Trophoblast cell (in vitro differentiated cells and primary cell): ENCODE results near the gene RAD52.

ENCODE experiments used
- DNase-seq, 2 donors: peaks; one replicate each; pipeline ENCODE4 v3.0.0-alpha.2; 2016
- H2AFZ ChIP-seq: 2 replicates; pipeline ENCODE4 v1.6.1; 2013; ENCODE audit warnings: low read length, moderate library complexity, mild to moderate bottlenecking; ENCODE audit not compliant: insufficient read depth, poor library complexity
- H2AK5ac ChIP-seq: 2 replicates; pipeline ENCODE4 v1.6.1; 2013; ENCODE audit warnings: mild to moderate bottlenecking, low read length
- H2BK120ac ChIP-seq: 2 replicates; pipeline ENCODE4 v1.6.1; 2013; ENCODE audit warnings: low read length, mild to moderate bottlenecking, moderate library complexity; ENCODE audit not compliant: insufficient read depth, poor library complexity
- H2BK12ac ChIP-seq: 2 replicates; pipeline ENCODE4 v1.6.1; 2013; ENCODE audit warnings: mild to moderate bottlenecking, low read length, moderate library complexity
- H2BK5ac ChIP-seq: 2 replicates; pipeline ENCODE4 v1.6.1; 2013; ENCODE audit warnings: low read length, low read depth, moderate library complexity, mild to moderate bottlenecking; ENCODE audit not compliant: poor library complexity
- H3K14ac ChIP-seq: 2 replicates; pipeline ENCODE4 v1.6.1; 2013; ENCODE audit warnings: mild to moderate bottlenecking, low read length
- H3K18ac ChIP-seq: 2 replicates; pipeline ENCODE4 v1.6.1; 2013; ENCODE audit warnings: mild to moderate bottlenecking, low read length
- H3K23ac ChIP-seq: 2 replicates; pipeline ENCODE4 v1.6.1; 2013; ENCODE audit warnings: low read length
- H3K27ac ChIP-seq: 2 replicates; pipeline ENCODE4 v1.5.1; 2013; ENCODE audit warnings: low read depth, mild to moderate bottlenecking, inconsistent platforms, low read length, moderate library complexity
- H3K27me3 ChIP-seq: 2 replicates; pipeline ENCODE4 v1.6.1; 2013; ENCODE audit warnings: inconsistent platforms, mild to moderate bottlenecking, low read length, moderate library complexity; ENCODE audit not compliant: insufficient read depth
- H3K36me3 ChIP-seq, 2 experiments: 1 replicate in 1 of 2; 2 replicates in 1 of 2; pipeline ENCODE4 v1.6.1; 2013; ENCODE audit warnings: low read length in 2 of 2, mild to moderate bottlenecking in 2 of 2, moderate library complexity in 1 of 2; ENCODE audit not compliant: insufficient read depth in 2 of 2, control insufficient read depth in 1 of 2
- H3K4ac ChIP-seq: 2 replicates; pipeline ENCODE4 v1.6.1; 2013; ENCODE audit warnings: low read depth, mild to moderate bottlenecking, low read length, moderate library complexity
- H3K4me1 ChIP-seq, 2 experiments: 1 replicate in 1 of 2; 2 replicates in 1 of 2; pipeline ENCODE4 v1.6.1; 2013; ENCODE audit warnings: low read length in 2 of 2, mild to moderate bottlenecking in 2 of 2, moderate library complexity in 1 of 2; ENCODE audit not compliant: insufficient read depth in 2 of 2, control insufficient read depth in 1 of 2
- H3K4me2 ChIP-seq: 2 replicates; pipeline ENCODE4 v1.6.1; 2013; ENCODE audit warnings: inconsistent platforms, mild to moderate bottlenecking, low read length, moderate library complexity
- H3K4me3 ChIP-seq: 2 replicates; pipeline ENCODE4 v1.5.1; 2013; ENCODE audit warnings: mild to moderate bottlenecking, low read depth, low read length, inconsistent platforms
- H3K79me1 ChIP-seq: one replicate; pipeline ENCODE4 v1.6.1; 2013; ENCODE audit warnings: low read length
- H3K79me2 ChIP-seq: 2 replicates; pipeline ENCODE4 v1.6.1; 2013; ENCODE audit warnings: low read length, mild to moderate bottlenecking; ENCODE audit not compliant: control insufficient read depth, insufficient read depth, poor library complexity
- H3K9ac ChIP-seq: 2 replicates; pipeline ENCODE4 v1.6.1; 2013; ENCODE audit warnings: mild to moderate bottlenecking, low read length
- H3K9me3 ChIP-seq: 2 replicates; pipeline ENCODE4 v1.6.1; 2013; ENCODE audit warnings: low read depth, mild to moderate bottlenecking, control low read depth, inconsistent platforms, low read length; ENCODE audit not compliant: insufficient read depth
- H4K12ac ChIP-seq: 2 replicates; pipeline ENCODE4 v1.6.1; 2013; ENCODE audit warnings: low read depth, mild to moderate bottlenecking, low read length, moderate library complexity
- H4K8ac ChIP-seq: 2 replicates; pipeline ENCODE4 v1.6.1; 2013; ENCODE audit warnings: low read depth, mild to moderate bottlenecking, low read length, moderate library complexity
- H4K91ac ChIP-seq: one replicate; pipeline ENCODE4 v1.6.1; 2013; ENCODE audit warnings: low read depth, mild to moderate bottlenecking, low read length, moderate library complexity
- WGBS: extraction: QIAGEN DNeasy Blood & Tissue Kit; methylation state at CpG from one replicate; pipeline ENCODE4 v1.1.7; 2013; ENCODE audit warnings: missing lambda C conversion rate; ENCODE audit not compliant: insufficient read length, insufficient coverage; ENCODE audit errors: extremely low coverage; 5-methylcytosine and 5-hydroxymethylcytosine counted together

RAD52 gene

GRCh38 chr12:903055-903454 lies 46.4 kb downstream of the RAD52 start:
- WGBS = no CpG with 5 or more reads among the region's 5 CpGs
- Histone ChIP-seq H3K4me2 (no peak overlapping the region), H3K4me3 (no peak overlapping the region), H3K23ac (no peak overlapping the region), H3K79me2 (no peaks in the 10 kb centered on the region), H2AFZ (no peak overlapping the region), H3K9ac (no peak overlapping the region), H3K4ac (no peak overlapping the region), H4K91ac (no peak overlapping the region), H3K18ac (no peak overlapping the region), H2AK5ac (no peak overlapping the region), H2BK5ac (no peak overlapping the region), H3K9me3 (no peaks in the 10 kb centered on the region), H3K27ac (no peak overlapping the region), H3K14ac (no peak overlapping the region), H3K36me3 (peaks cover 28 to 62% of the 10 kb centered on the region in 2 experiments), H4K8ac (no peak overlapping the region), H3K27me3 (no peaks in the 10 kb centered on the region), H3K79me1 (no peaks in the 10 kb centered on the region), H2BK120ac (no peak overlapping the region), H3K4me1 (no peaks in the 10 kb centered on the region), H2BK12ac (no peak overlapping the region), H4K12ac (no peak overlapping the region)
- no peak for DNase-seq

GRCh38 chr12:902581-902980 lies 46.9 kb downstream of the RAD52 start:
- no peak for DNase-seq
- no peak overlapping the region for H3K14ac ChIP-seq
- no CpG with 5 or more reads among the region's 3 CpGs for WGBS
- no peak overlapping the region for H3K23ac ChIP-seq
- no peak overlapping the region for H3K4me2 ChIP-seq
- H4K8ac ChIP-seq = no peak overlapping the region
- H2BK120ac ChIP-seq = no peak overlapping the region
- H4K91ac ChIP-seq = no peak overlapping the region
- no peak overlapping the region for H3K18ac ChIP-seq
- no peak overlapping the region for H4K12ac ChIP-seq
- no peak overlapping the region for H2AK5ac ChIP-seq
- no peaks in the 10 kb centered on the region for H3K79me2 ChIP-seq
- H3K79me1 ChIP-seq = no peaks in the 10 kb centered on the region
- H2BK5ac ChIP-seq = no peak overlapping the region
- H3K4me3 ChIP-seq = no peak overlapping the region
- no peaks in the 10 kb centered on the region for H3K9me3 ChIP-seq
- H3K4ac ChIP-seq = no peak overlapping the region
- no peak overlapping the region for H3K27ac ChIP-seq
- H3K9ac ChIP-seq = no peak overlapping the region
- H3K4me1 ChIP-seq = no peaks in the 10 kb centered on the region
- no peak overlapping the region for H2AFZ ChIP-seq
- H3K36me3 ChIP-seq = peaks cover 25 to 58% of the 10 kb centered on the region in 2 experiments
- no peaks in the 10 kb centered on the region for H3K27me3 ChIP-seq
- no peak overlapping the region for H2BK12ac ChIP-seq

GRCh38 chr12:897386-897785 lies 52.1 kb downstream of the RAD52 start:
- Histone ChIP-seq H3K14ac (no peak overlapping the region), H3K23ac (no peak overlapping the region), H3K79me1 (no peaks in the 10 kb centered on the region), H3K27ac (no peak overlapping the region), H2AFZ (no peak overlapping the region), H3K18ac (no peak overlapping the region), H3K79me2 (no peaks in the 10 kb centered on the region), H4K8ac (no peak overlapping the region), H2BK12ac (no peak overlapping the region), H4K91ac (no peak overlapping the region), H2BK5ac (no peak overlapping the region), H3K27me3 (no peaks in the 10 kb centered on the region), H3K4me3 (no peak overlapping the region), H3K4ac (no peak overlapping the region), H3K4me2 (no peak overlapping the region), H3K4me1 (no peaks in the 10 kb centered on the region), H2BK120ac (no peak overlapping the region), H4K12ac (no peak overlapping the region), H2AK5ac (no peak overlapping the region), H3K9me3 (no peaks in the 10 kb centered on the region), H3K9ac (no peak overlapping the region), H3K36me3 (peaks cover 31 to 42% of the 10 kb centered on the region in 2 experiments)
- no CpG with 5 or more reads among the region's 4 CpGs for WGBS
- no peak for DNase-seq

GRCh38 chr12:896031-896430 lies 53.5 kb downstream of the RAD52 start:
- Histone ChIP-seq H4K91ac (no peak overlapping the region), H2AFZ (no peak overlapping the region), H3K4me2 (no peak overlapping the region), H2BK120ac (no peak overlapping the region), H3K27ac (no peak overlapping the region), H3K9me3 (no peaks in the 10 kb centered on the region), H3K4ac (no peak overlapping the region), H2AK5ac (no peak overlapping the region), H2BK5ac (no peak overlapping the region), H4K8ac (no peak overlapping the region), H3K4me1 (no peaks in the 10 kb centered on the region), H4K12ac (no peak overlapping the region), H3K4me3 (no peak overlapping the region), H3K27me3 (no peaks in the 10 kb centered on the region), H3K79me1 (no peaks in the 10 kb centered on the region), H3K79me2 (no peaks in the 10 kb centered on the region), H3K14ac (no peak overlapping the region), H3K18ac (no peak overlapping the region), H3K36me3 (peaks cover 30 to 36% of the 10 kb centered on the region in 2 experiments), H3K23ac (no peak overlapping the region), H2BK12ac (no peak overlapping the region), H3K9ac (no peak overlapping the region)
- DNase-seq = no peak
- WGBS = no CpG with 5 or more reads among the region's 4 CpGs
